ENCODE results near the gene SHOC2. TPM values are rescaled to one million over a fixed set of nuclear protein-coding genes. Genes with fewer than 3 reads are reported as not detected.

Gene SHOC2
- total and polyA plus RNA-seq, 2 of the 8 experiments (the other 6 are each of a cell fraction or from before 2014, with no cell fraction given) = 7.6 to 28.2 TPM

DNA sequence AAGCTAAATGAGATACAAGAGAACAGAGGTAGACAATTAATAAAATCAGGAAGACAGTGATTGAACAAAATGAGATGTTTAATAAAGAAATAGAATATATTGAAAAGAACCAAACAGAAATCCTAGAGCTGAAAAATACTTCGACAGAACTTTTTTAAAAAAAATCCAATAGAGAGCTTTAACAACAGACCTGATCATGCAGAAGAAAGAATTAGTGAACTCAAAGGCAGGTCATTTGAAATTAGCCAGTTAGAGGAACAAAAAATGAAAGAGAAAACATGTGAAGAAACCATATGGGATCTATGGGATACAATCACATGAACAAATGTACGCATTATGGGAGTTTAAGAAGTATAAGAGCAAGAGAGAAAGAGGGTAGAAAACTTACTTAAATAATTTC lies 120.1 kb downstream of the SHOC2 start:
- H4K91ac ChIP-seq (replicated peaks; ENCODE audit: insufficient read length, low read length) = no peak overlapping the region
- no peak overlapping the region for H3K18ac ChIP-seq (ENCODE audit: extremely low read depth, low read length)
- H2BK20ac ChIP-seq (ENCODE audit: low read length) = no peak overlapping the region
- H2BK12ac ChIP-seq (ENCODE audit: low read depth, low read length) = no peak overlapping the region
- no peak overlapping the region for H3K4ac ChIP-seq (replicated peaks; ENCODE audit: insufficient read length, low read depth, low read length)
- ChIA-PET POLR2A (ENCODE audit: partially characterized antibody) (no interaction called here), CTCF (ENCODE audit: partially characterized antibody) (no interaction called here)
- FAIRE-seq (no peak), DNase-seq (ENCODE audit: low read depth in 1 of 2, low spot score in 2 of 2) (no peak)
- H3K79me1 ChIP-seq (ENCODE audit: low read depth, low read length) = no peaks in the 10 kb centered on the region
- H3K4me3 ChIP-seq (ENCODE audit: extremely low read depth in 1 of 4, insufficient read depth in 2 of 4, low read depth in 3 of 4, low read length in 4 of 4) = no peak overlapping the region
- H4K8ac ChIP-seq (ENCODE audit: extremely low read depth, insufficient read depth, low read length) = no peak overlapping the region
- WGBS, 2 experiments (ENCODE audit: extremely low coverage in 1 of 2, insufficient coverage in 1 of 2, insufficient read length in 1 of 2, insufficient replicate concordance in 2 of 2, low coverage in 1 of 2, low lambda C conversion rate in 2 of 2, missing lambda C conversion rate in 1 of 2) = 87% methylated on average over 2 of the region's 2 CpGs; no CpG with 5 or more reads in 1 of the 2 experiments
- H2AK5ac ChIP-seq (ENCODE audit: low read depth, low read length) = no peak overlapping the region
- peaks cover 17 to 22% of the 10 kb centered on the region in 2 experiments for H3K9me3 ChIP-seq (ENCODE audit: insufficient read depth in 2 of 2, low read depth in 1 of 2, low read length in 1 of 2)
- H2AFZ ChIP-seq (ENCODE audit: low read length) = no peak overlapping the region
- no peak overlapping the region for H2BK120ac ChIP-seq (replicated peaks; ENCODE audit: low read depth, low read length)
- no peak overlapping the region for H3K23ac ChIP-seq (ENCODE audit: insufficient read length)
- H3K4me1 ChIP-seq (replicated peaks in 1 of 4; ENCODE audit: control insufficient read depth in 3 of 4, insufficient read depth in 4 of 4, low read length in 3 of 4) = no peaks in the 10 kb centered on the region
- H3K27ac ChIP-seq (ENCODE audit: low read depth, low read length) = no peak overlapping the region
- H4K5ac ChIP-seq (ENCODE audit: insufficient read length, low read depth, low read length) = no peak overlapping the region
- H3K9ac ChIP-seq (replicated peaks in 1 of 4; ENCODE audit: extremely low read depth in 1 of 4, low read depth in 3 of 4, low read length in 3 of 4) = no peak overlapping the region
- H3K23me2 ChIP-seq (ENCODE audit: low read depth, low read length) = no peaks in the 10 kb centered on the region
- no peak overlapping the region for H2BK5ac ChIP-seq (ENCODE audit: low read depth, low read length)
- no peak overlapping the region for H3K14ac ChIP-seq (ENCODE audit: insufficient read length)
- H3K56ac ChIP-seq (replicated peaks; ENCODE audit: insufficient read length, low read depth, low read length) = no peak overlapping the region
- H3K36me3 ChIP-seq (ENCODE audit: control insufficient read depth in 2 of 4, insufficient read depth in 4 of 4, low read length in 3 of 4) = no peaks in the 10 kb centered on the region
- TF ChIP-seq MAFK (IDR thresholded peaks at IDR 0.05; ENCODE audit: low read depth, low read length) = no peak
- TF ChIP-seq TEAD4 (IDR thresholded peaks at IDR 0.05; ENCODE audit: low read depth, low read length) = no peak
- H4K20me1 ChIP-seq (replicated peaks in 1 of 2; ENCODE audit: control insufficient read depth in 1 of 2, insufficient read depth in 2 of 2, low read length in 2 of 2) = no peaks in the 10 kb centered on the region
- H2BK15ac ChIP-seq (ENCODE audit: low read length) = no peak overlapping the region
- no peak overlapping the region for H3K4me2 ChIP-seq (ENCODE audit: insufficient read depth in 1 of 2, low read depth in 2 of 2, low read length in 2 of 2)
- H3K27me3 ChIP-seq (replicated peaks in 1 of 4; ENCODE audit: control insufficient read depth in 3 of 4, extremely low read depth in 1 of 4, insufficient read depth in 3 of 4, low read length in 3 of 4) = no peaks in the 10 kb centered on the region
- H3K79me2 ChIP-seq (ENCODE audit: control insufficient read depth in 1 of 2, insufficient read depth in 2 of 2, low read length in 2 of 2) = no peaks in the 10 kb centered on the region

Data from H1 (cell line).